Stimulated activated naive CD8-positive, alpha-beta T cell treated with anti-CD3 and anti-CD28 coated beads, Interleukin-15, amount 100 ng/mL, for 72 hours (primary cell): ENCODE measurements around the gene GRB2.

Experiments
- ATAC-seq: fragments of 150-1000 bp; cut with Tn5 transposase; 2 replicates; pipeline ENCODE4 v1.10.0; 2021; ENCODE audit warnings: mild to moderate bottlenecking, moderate library complexity
- DNase-seq, 2 donors: peaks; one replicate each; pipeline ENCODE4 v3.0.0; 2021 to 2022
- H3K27ac Mint-ChIP-seq, 2 donors: one replicate each; pipeline ENCODE4 v1.8.0; 2022; ENCODE audit warnings: mild to moderate bottlenecking in 2 of 2, mixed read lengths in 2 of 2, moderate library complexity in 2 of 2
- H3K27me3 Mint-ChIP-seq: one replicate; pipeline ENCODE4 v1.8.0; 2022; ENCODE audit warnings: mixed read lengths
- H3K4me1 Mint-ChIP-seq: one replicate; pipeline ENCODE4 v1.8.0; 2022; ENCODE audit warnings: mild to moderate bottlenecking, mixed read lengths
- H3K4me3 Mint-ChIP-seq, 2 donors: one replicate each; pipeline ENCODE4 v1.8.0; 2022; ENCODE audit warnings: mild to moderate bottlenecking in 2 of 2, mixed read lengths in 2 of 2, moderate library complexity in 1 of 2
- H3K9me3 Mint-ChIP-seq, 2 donors: one replicate each; pipeline ENCODE4 v1.8.0; 2022; ENCODE audit warnings: mixed read lengths in 2 of 2

Gene GRB2

DNA sequence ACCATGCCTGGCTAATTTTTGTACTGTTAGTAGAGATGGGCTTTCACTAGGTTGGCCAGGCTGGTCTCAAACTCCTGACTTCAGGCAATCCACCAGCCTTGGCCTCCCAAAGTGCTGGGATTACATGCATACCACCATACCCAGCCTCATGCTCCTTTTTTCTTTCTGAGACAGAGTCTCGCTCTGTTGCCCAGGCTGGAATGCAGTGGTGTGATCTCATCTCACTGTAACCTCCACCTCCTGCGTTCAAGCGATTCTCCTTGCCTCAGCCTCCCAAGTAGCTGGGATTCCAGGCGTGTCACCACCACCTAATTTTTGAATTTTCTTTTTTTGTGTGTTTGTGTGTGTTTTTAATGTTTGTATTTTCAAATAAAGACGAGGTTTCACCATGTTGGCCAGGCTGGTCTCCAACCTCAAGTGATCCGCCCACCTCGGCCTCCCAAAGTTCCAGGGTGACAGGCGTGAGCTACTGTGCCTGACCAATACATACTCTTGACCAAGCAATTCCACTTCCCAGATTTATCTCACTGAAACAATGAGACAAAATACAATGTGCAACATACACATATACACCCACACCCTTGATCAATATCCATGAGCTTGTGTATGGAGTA lies 5.0 kb downstream of the GRB2 start:
- no peak for ATAC-seq
- Mint-ChIP-seq H3K27ac (no peak overlapping the region), H3K9me3 (no peaks in the 10 kb centered on the region), H3K4me1 (peaks cover 66% of the 10 kb centered on the region), H3K4me3 (peak overlapping the region in 1 of 2 donors; percentile 29), H3K27me3 (no peaks in the 10 kb centered on the region)
- DNase-seq, result no peak

DNA sequence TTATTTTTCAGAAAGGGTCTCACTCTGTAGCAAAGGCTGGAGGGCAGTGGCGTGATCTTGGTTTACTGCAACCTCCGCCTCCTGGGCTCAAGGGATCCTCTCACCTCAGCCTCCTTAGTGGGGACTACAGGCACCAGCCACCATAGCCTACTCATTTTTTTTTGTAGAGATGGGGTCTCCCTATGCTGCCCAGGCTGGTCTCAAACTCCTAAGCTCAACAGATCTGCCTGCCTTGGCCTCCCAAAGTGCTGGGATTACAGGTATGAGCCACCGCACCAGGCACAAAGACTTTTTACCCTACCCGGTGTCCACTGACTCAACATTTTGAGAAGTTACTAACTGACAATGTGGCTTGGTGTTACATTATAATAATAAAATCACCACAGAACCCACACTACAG lies 7.2 kb downstream of the GRB2 start:
- Mint-ChIP-seq H3K9me3 (no peaks in the 10 kb centered on the region), H3K4me1 (peaks cover 86% of the 10 kb centered on the region), H3K27me3 (no peaks in the 10 kb centered on the region), H3K27ac (peak overlapping the region in 1 of 2 donors; percentile 88), H3K4me3 (no peak overlapping the region)
- DNase-seq (no peak), ATAC-seq (no peak)

DNA sequence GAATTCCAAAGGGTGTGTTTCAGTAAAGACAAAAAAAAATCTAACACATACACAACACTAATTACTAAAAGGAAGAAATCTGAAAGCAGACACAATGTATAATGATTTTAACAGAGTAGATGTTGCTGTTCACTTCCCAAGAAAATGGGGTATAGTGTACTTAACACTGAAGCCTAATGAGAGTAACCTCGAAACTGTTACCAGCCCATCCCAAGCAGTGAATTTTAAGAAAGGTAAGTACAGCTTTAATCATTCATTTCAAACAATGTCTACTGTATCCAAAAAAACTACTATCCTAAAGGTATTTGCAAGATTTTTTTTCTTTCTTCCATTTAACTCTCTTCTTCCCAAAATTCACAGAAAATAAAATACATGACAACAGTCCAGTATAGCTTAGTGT lies 8.3 kb downstream of the GRB2 start:
- no peak for DNase-seq
- H3K27me3 Mint-ChIP-seq, result no peaks in the 10 kb centered on the region
- H3K4me3 Mint-ChIP-seq, result peak overlapping the region in 1 of 2 donors; percentile 11
- peaks cover 88% of the 10 kb centered on the region for H3K4me1 Mint-ChIP-seq
- H3K9me3 Mint-ChIP-seq, result no peaks in the 10 kb centered on the region
- no peak for ATAC-seq
- no peak overlapping the region for H3K27ac Mint-ChIP-seq

GRCh38 chr17:75396796-75397195 lies 8.7 kb downstream of the GRB2 start:
- Mint-ChIP-seq H3K27me3 (no peaks in the 10 kb centered on the region), H3K4me3 (peak overlapping the region in 1 of 2 donors; percentile 11), H3K27ac (no peak overlapping the region), H3K4me1 (peaks cover 85% of the 10 kb centered on the region), H3K9me3 (no peaks in the 10 kb centered on the region)
- DNase-seq (no peak), ATAC-seq (peak; percentile 48)

DNA sequence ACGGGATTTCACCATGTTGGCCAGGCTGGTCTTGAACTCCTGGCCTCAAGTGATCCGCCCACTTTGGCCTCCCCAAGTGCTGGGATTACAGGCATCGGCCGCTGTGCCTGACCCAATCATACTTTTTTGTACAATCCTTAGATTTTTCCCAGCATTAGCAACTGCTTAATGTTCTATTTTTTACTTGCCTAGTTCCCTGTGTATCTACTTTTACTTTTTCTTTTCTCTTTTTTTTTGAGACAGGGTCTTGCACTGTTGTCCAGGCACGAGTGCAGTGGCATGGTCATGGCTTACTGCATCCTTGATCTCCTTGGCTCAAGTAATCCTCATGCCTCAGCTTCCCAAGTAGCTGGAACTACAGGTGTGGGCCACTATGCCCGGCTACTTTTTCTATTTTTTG lies 9.5 kb downstream of the GRB2 start:
- Mint-ChIP-seq H3K9me3 (no peaks in the 10 kb centered on the region), H3K27ac (peak overlapping the region; percentile 48 to 95), H3K4me3 (peak overlapping the region; percentile 31 to 32), H3K27me3 (no peaks in the 10 kb centered on the region), H3K4me1 (peaks cover 84% of the 10 kb centered on the region)
- ATAC-seq, result no peak
- DNase-seq, result no peak

- Mint-ChIP-seq H3K27ac (peak overlapping the region; percentile 86 to 96), H3K4me3 (peak overlapping the region; percentile 95 to 100), H3K4me1 (peaks cover 85% of the 10 kb centered on the region), H3K9me3 (no peaks in the 10 kb centered on the region), H3K27me3 (no peaks in the 10 kb centered on the region)
- DNase-seq (no peak), ATAC-seq (peak; percentile 17)
Observed at GRCh38 chr17:75394332-75394918, 11.1 kb downstream of the GRB2 start.

GRCh38 chr17:75393523-75394331 lies 11.8 kb downstream of the GRB2 start:
- Mint-ChIP-seq H3K9me3 (no peaks in the 10 kb centered on the region), H3K4me3 (peak overlapping the region; percentile 95 to 100), H3K27me3 (no peaks in the 10 kb centered on the region), H3K4me1 (peaks cover 85% of the 10 kb centered on the region), H3K27ac (peak overlapping the region; percentile 86 to 96)
- peak; percentile 44 to 72 for DNase-seq
- ATAC-seq, result peak; percentile 88

DNA sequence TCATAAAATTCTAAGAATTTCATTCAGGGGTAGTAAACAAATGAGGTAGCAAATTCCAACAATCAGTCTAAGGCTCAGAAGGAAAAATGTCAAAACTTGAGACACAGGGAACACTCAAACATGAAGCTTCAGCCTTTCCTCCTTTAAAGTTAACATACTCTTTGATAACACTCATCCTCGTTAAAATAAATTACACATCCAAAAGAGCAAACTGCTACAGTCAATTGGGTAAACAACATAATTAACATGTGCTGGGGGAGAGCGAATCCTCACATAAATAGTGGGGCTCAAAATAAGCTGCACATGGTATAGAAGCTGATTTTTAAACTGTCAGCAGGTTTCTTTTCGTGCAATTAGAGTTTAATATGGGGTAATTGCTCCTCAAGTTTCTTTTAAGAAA lies 12.9 kb downstream of the GRB2 start:
- no peak for ATAC-seq
- no peak for DNase-seq
- H3K4me1 Mint-ChIP-seq, result peaks cover 77% of the 10 kb centered on the region
- H3K9me3 Mint-ChIP-seq, result no peaks in the 10 kb centered on the region
- H3K27me3 Mint-ChIP-seq, result no peaks in the 10 kb centered on the region
- H3K27ac Mint-ChIP-seq, result peak overlapping the region in 1 of 2 donors; percentile 14
- peak overlapping the region in 1 of 2 donors; percentile 51 for H3K4me3 Mint-ChIP-seq

- Mint-ChIP-seq H3K27me3 (no peaks in the 10 kb centered on the region), H3K27ac (no peak overlapping the region), H3K4me1 (peaks cover 68% of the 10 kb centered on the region), H3K9me3 (no peaks in the 10 kb centered on the region), H3K4me3 (no peak overlapping the region)
- ATAC-seq (no peak), DNase-seq (no peak)
Observed at GRCh38 chr17:75390982-75391381, 14.5 kb downstream of the GRB2 start.

GRCh38 chr17:75388476-75389030 lies 16.9 kb downstream of the GRB2 start:
- no peaks in the 10 kb centered on the region for H3K27me3 Mint-ChIP-seq
- peaks cover 53% of the 10 kb centered on the region for H3K4me1 Mint-ChIP-seq

DNA sequence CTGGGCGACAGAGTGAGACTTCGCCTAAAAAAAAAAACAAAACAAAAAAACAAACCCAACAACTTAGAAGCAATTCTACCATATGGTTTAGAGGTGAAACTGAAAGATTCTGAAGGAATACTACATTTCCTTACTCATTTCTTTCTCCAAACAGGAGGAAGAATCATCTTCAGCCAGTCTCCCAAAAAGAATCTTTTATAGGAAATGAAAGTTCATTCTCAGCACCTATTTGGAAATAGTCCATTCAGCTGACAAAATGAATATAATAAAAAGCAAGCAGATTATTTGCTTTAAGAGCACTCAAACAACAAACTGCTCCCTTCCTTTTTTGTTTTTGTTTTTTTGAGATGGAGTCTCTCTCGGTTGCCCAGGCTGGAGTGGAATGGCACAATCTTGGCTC lies 17.7 kb downstream of the GRB2 start:
- Mint-ChIP-seq H3K9me3 (no peaks in the 10 kb centered on the region), H3K27me3 (no peaks in the 10 kb centered on the region), H3K4me3 (no peak overlapping the region), H3K4me1 (peaks cover 50% of the 10 kb centered on the region), H3K27ac (no peak overlapping the region)
- ATAC-seq (no peak), DNase-seq (no peak)

More at GRCh38 chr17:75388476-75389030, 16.9 kb downstream of the GRB2 start:
- no peak for DNase-seq
- Mint-ChIP-seq H3K4me3 (no peak overlapping the region), H3K27ac (no peak overlapping the region), H3K9me3 (no peaks in the 10 kb centered on the region)
- ATAC-seq, result no peak

DNA sequence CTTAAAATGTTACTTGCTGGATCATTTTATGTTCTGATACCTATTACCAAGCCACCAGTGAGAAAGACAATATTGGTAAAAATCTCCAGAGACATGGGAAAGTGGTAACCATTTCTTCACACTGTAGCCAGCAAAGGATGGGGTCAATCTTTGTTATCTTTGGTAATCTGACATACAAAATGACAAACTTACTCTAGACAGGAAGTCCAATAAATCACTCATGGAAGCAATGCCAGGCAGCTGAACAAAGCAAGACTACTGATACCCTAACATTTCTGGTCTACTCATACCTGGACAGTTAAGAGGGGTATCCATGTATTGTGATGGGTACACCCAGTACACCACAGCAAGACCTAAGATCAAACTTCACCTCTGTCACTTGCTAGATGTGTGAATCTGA lies 19.0 kb downstream of the GRB2 start:
- ATAC-seq, result no peak
- no peaks in the 10 kb centered on the region for H3K27me3 Mint-ChIP-seq
- H3K4me1 Mint-ChIP-seq, result peaks cover 43% of the 10 kb centered on the region
- DNase-seq, result no peak
- no peak overlapping the region for H3K4me3 Mint-ChIP-seq
- no peak overlapping the region for H3K27ac Mint-ChIP-seq
- no peaks in the 10 kb centered on the region for H3K9me3 Mint-ChIP-seq

DNA sequence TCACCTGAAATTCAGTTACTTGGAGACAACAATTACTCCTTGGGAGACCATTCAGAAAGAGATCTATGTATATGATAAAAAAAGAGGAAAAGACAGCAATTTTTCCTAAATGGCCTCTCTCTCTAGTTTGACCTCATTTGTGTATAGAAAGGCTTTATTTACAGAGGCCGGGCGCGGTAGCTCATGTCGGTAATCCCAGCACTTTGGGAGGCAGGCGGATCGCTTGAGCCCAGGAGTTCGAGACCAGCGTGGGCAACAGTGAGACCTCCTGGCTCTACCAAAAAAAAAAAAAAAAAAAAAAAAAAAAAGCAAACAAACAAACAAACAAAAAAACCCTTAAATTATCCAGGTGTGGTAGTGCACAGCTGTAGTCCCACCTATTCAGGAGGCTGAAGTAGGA lies 20.7 kb downstream of the GRB2 start:
- peaks cover 35% of the 10 kb centered on the region for H3K4me1 Mint-ChIP-seq
- ATAC-seq, result no peak
- DNase-seq, result no peak
- H3K4me3 Mint-ChIP-seq, result no peak overlapping the region
- H3K9me3 Mint-ChIP-seq, result no peaks in the 10 kb centered on the region
- no peak overlapping the region for H3K27ac Mint-ChIP-seq
- no peaks in the 10 kb centered on the region for H3K27me3 Mint-ChIP-seq

- no peaks in the 10 kb centered on the region for H3K27me3 Mint-ChIP-seq
- H3K4me1 Mint-ChIP-seq, result peaks cover 29% of the 10 kb centered on the region
- H3K27ac Mint-ChIP-seq, result peak overlapping the region in 1 of 2 donors; percentile 27
- no peak for DNase-seq
- ATAC-seq, result no peak
- no peak overlapping the region for H3K4me3 Mint-ChIP-seq
- no peaks in the 10 kb centered on the region for H3K9me3 Mint-ChIP-seq
Observed at GRCh38 chr17:75383842-75384195, 21.7 kb downstream of the GRB2 start.

DNA sequence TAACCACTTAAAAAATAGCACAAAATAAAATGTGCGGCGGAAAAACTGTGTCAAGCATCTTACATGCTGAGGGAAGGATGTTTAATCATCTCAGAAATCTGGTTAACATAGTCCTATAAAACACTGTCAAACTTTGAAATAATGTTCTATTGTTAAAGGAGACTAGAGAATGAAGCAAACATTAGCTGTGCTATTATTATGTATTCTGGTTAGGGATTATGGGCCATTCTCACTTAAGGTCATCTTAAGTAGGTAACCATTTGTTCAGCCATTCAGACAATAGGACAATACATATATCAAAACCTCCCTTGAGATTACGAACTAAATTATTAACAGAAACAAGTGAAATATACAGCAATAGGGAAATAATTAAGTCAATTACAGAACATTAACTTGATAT lies 24.7 kb downstream of the GRB2 start:
- no peaks in the 10 kb centered on the region for H3K9me3 Mint-ChIP-seq
- no peak overlapping the region for H3K27ac Mint-ChIP-seq
- H3K4me3 Mint-ChIP-seq, result no peak overlapping the region
- no peaks in the 10 kb centered on the region for H3K27me3 Mint-ChIP-seq
- peaks cover 32% of the 10 kb centered on the region for H3K4me1 Mint-ChIP-seq
- DNase-seq (no peak), ATAC-seq (no peak)

GRCh38 chr17:75380315-75380714 lies 25.2 kb downstream of the GRB2 start:
- Mint-ChIP-seq H3K4me1 (peaks cover 35% of the 10 kb centered on the region), H3K4me3 (no peak overlapping the region), H3K27ac (no peak overlapping the region), H3K9me3 (no peaks in the 10 kb centered on the region), H3K27me3 (no peaks in the 10 kb centered on the region)
- ATAC-seq (no peak), DNase-seq (no peak)
